H1 (cell line): ENCODE data around the gene RASGRP1. TPM values are rescaled to one million over a fixed set of nuclear protein-coding genes. Genes with fewer than 3 reads are reported as not detected.

ENCODE experiments used
- ATF3 ChIP-seq: IDR thresholded peaks from 2 replicates; pipeline ENCODE4 v1.6.1; 2011; ENCODE audit warnings: low read depth, mild to moderate bottlenecking, low read length; ENCODE audit not compliant: insufficient read depth
- CREB1 ChIP-seq: IDR thresholded peaks from 2 replicates; pipeline ENCODE4 v1.6.1; 2012; ENCODE audit warnings: inconsistent platforms
- MAFK ChIP-seq: IDR thresholded peaks from 2 replicates; pipeline ENCODE4 v1.6.1; 2012; ENCODE audit warnings: low read depth, mild to moderate bottlenecking, improper control_type of control experiment, low read length
- SP1 ChIP-seq: IDR thresholded peaks from 2 replicates; pipeline ENCODE4 v1.6.1; 2011; ENCODE audit warnings: low read depth, low read length
- YY1 ChIP-seq: IDR thresholded peaks from 2 replicates; pipeline ENCODE4 v1.6.1; 2011; ENCODE audit warnings: low read depth, mild to moderate bottlenecking, low read length
- polyA plus RNA-seq, 7 experiments: library from polyadenylated mRNA; depleted of rRNA in 3 of 7; stranded (reverse) in 5 of 7; unstranded in 2 of 7; fragments of >200 nt in 5 of 7; fragments of 200-250 nt in 2 of 7; gene quantifications; 1 replicate in 5 of 7; 2 replicates in 1 of 7; 4 replicates in 1 of 7; pipeline versions ENCODE4 v1.2.1 to v1.2.3, GENCODE V29; 2011 to 2013; ENCODE audit warnings: missing spikeins in 2 of 7, mixed read lengths in 2 of 7
- total RNA-seq: library from RNA; stranded (reverse); fragmentation: NEBNext Ultra II Directional; extraction: Animal tissue kit (Norgen Biotek cat#: 25700); gene quantifications from 2 replicates; pipeline ENCODE4 v1.2.1, GENCODE V29; 2021

Gene RASGRP1
- total and polyA plus RNA-seq, 2 of the 8 experiments (the other 6 are each of a cell fraction or from before 2014, with no cell fraction given): 1.1 to 2.1 TPM

GRCh38 chr15:38532728-38533127 lies 31.9 kb downstream of the RASGRP1 start (continued):
- no peak for TF ChIP-seq MAFK
- no peak for TF ChIP-seq SP1
- no peak for TF ChIP-seq YY1
- TF ChIP-seq ATF3: no peak
- no peak for TF ChIP-seq CREB1
- TF ChIP-seq, all 59 proteins: peak for 0
